ENCODE measurements around the gene ATG7.

ATG7 gene

DNA sequence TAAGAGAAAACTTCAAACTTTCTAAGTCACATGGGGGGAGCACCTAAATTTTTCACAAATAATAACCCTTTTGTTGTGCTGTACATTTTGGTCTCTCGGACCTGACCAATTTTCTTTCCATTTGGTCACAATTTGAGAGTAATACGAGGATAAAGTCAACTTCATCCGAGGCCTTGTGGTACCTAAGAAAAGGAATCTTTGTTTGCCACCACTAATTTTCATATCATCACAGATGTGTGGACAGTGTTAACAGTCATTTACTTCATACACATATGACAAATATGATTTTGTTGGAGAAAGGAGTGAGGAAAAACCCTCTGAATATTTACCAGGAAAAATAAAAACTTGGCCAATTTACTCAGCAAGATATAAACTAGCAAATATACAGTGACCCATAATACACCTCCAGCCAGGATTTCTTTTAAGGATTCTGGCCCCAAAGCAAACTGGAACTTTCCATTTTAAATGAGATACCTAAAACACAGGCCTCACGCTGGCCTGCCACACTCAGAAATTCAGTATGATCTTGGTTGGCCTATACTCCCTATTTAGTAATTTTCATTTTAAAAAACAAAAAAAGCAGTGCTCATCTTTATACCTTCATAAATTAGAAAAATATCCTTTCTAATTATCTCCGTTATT is 330.8 kb downstream of the ATG7 start:
- DNase-seq (ENCODE audit: low spot score in 2 of 2) = no peak
- Histone ChIP-seq H3K36me3 (replicated peaks) (no peaks in the 10 kb centered on the region; the same call in 1 of the 2 replicates), H3K4me1 (peaks cover 7% of the 10 kb centered on the region), H3K27me3 (ENCODE audit: low read depth) (no peaks in the 10 kb centered on the region), H3K9me3 (no peaks in the 10 kb centered on the region), H3K4me3 (no peak overlapping the region)
- in situ Hi-C loops (cut with MboI; ENCODE audit: low sequenced_read_pairs) = no loop called here

DNA sequence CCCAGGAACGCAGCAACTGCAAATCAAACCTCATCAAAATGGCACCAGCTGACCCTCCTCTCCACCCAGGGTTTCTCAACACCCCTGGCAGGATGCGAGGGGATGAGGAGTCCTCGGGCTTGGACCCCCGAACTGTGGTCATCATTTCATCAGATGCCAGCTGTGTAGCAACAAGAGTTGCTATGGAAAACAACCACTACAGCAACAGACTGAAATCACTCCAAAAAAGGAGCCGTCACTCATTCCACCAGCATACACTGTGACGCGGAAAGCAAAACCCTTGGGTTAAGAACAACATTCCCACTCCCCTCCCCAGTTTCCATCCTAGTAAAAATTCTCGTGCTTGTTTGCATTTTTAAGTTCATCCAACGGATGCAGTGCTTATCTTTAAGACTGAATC is 331.4 kb downstream of the ATG7 start:
- no peak for DNase-seq (ENCODE audit: low spot score in 2 of 2)
- in situ Hi-C loops (cut with MboI; ENCODE audit: low sequenced_read_pairs) = no loop called here
- Histone ChIP-seq H3K4me1 (peaks cover 9% of the 10 kb centered on the region), H3K9me3 (no peaks in the 10 kb centered on the region), H3K4me3 (no peak overlapping the region), H3K36me3 (replicated peaks) (no peaks in the 10 kb centered on the region; the same call in 1 of the 2 replicates), H3K27me3 (ENCODE audit: low read depth) (no peaks in the 10 kb centered on the region)

DNA sequence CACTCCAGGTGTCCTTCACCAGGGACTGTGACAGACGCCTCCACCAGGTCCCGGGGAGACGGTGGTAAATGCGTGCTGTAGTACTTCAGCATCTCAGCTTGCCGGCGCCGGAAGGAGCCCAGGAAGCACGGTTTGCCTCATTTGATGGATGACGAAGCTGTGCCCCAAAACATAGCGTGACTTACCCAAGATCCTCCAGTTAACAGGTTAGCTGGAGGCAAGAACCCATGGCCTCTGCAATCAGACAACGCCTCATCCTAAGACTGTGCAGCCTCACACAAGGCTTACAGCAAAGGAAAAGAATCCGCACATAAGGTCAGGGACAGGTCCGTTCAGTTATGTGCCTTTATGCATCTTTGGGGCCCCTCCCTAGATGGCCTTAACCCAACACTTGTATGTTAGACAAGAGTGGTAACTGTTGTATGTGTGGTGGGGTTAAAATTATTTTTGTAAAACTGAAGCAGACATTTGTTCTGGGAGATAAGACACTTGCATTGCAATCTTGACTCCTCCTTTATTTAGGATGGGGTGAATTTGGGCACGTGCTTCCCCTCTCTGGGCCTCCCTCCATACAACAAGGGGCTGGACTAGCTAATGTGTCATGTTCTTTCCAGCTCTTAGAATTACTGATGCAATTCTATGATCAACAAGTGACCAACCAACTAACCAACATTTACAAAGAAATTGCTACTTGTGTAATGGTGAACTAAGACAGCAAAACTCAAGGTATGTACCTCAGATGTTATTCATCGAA is 332.1 kb downstream of the ATG7 start:
- DNase-seq (ENCODE audit: low spot score in 2 of 2) = no peak
- no peak overlapping the region for H3K4me3 ChIP-seq
- H3K4me1 ChIP-seq = peaks cover 9% of the 10 kb centered on the region
- no peaks in the 10 kb centered on the region for H3K27me3 ChIP-seq (ENCODE audit: low read depth)
- H3K36me3 ChIP-seq (replicated peaks) = no peaks in the 10 kb centered on the region; the same call in 1 of the 2 replicates
- in situ Hi-C loops (cut with MboI; ENCODE audit: low sequenced_read_pairs) = no loop called here
- no peaks in the 10 kb centered on the region for H3K9me3 ChIP-seq

DNA sequence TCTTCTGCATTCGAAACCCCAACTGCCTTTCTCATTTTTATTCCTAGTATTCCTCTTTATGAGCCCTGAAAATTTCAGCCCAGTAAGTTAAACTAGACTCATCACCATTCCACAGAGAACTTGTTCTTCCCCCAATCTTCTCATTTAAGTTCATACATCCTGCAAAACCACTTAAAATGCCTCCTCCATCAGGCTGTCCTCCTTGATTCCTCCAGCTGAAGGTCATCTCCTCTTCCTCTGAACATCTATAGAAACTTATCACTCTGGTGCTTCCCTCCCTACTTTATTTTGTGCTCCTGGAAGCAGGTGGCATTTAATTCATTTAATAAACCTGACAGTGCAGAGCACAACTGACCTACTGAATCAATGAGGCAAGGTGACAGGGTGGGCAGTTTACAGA is 333.2 kb downstream of the ATG7 start:
- no peaks in the 10 kb centered on the region; the same call in 1 of the 2 replicates for H3K36me3 ChIP-seq (replicated peaks)
- no peak overlapping the region for H3K4me3 ChIP-seq
- peaks cover 12% of the 10 kb centered on the region for H3K4me1 ChIP-seq
- H3K9me3 ChIP-seq = no peaks in the 10 kb centered on the region
- H3K27me3 ChIP-seq (ENCODE audit: low read depth) = no peaks in the 10 kb centered on the region
- DNase-seq (ENCODE audit: low spot score in 2 of 2) = no peak
- in situ Hi-C loops (cut with MboI; ENCODE audit: low sequenced_read_pairs) = no loop called here

DNA sequence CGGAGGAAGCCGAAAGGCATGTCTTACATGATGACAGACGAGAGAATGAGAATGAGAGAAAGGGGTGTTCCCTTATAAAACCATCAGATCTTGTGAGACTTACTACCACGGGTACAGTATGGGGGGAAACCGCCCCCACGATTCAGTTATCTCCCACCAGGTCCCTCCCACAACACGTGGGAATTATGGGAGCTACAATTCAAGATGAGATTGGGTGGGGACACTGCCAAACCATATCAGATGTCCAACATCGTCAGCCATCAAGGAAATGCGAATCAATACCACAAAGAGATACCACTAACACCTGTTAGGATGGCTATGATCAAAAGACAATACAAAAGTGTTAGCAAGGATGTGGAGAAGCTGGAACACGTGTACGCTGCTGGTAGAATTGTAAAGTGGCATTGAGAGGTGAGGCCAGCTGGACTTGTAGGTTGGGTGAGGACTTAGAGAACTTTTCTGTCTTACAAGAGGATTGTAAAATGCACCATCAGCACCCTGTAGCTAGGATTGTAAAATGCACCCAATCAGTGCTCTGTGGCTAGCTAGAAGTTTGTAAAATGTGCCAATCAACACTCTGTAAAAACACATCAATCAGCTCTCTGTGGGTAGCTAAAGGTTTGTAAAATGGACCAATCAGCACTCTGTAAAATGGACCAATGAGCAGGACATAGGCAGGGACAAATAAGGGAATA is 334.0 kb downstream of the ATG7 start:
- Histone ChIP-seq H3K36me3 (replicated peaks) (no peaks in the 10 kb centered on the region), H3K4me1 (peaks cover 20% of the 10 kb centered on the region), H3K27me3 (ENCODE audit: low read depth) (no peaks in the 10 kb centered on the region), H3K4me3 (no peak overlapping the region), H3K9me3 (no peaks in the 10 kb centered on the region)
- no peak for DNase-seq (ENCODE audit: low spot score in 2 of 2)
- in situ Hi-C loops (cut with MboI; ENCODE audit: low sequenced_read_pairs) = no loop called here

DNA sequence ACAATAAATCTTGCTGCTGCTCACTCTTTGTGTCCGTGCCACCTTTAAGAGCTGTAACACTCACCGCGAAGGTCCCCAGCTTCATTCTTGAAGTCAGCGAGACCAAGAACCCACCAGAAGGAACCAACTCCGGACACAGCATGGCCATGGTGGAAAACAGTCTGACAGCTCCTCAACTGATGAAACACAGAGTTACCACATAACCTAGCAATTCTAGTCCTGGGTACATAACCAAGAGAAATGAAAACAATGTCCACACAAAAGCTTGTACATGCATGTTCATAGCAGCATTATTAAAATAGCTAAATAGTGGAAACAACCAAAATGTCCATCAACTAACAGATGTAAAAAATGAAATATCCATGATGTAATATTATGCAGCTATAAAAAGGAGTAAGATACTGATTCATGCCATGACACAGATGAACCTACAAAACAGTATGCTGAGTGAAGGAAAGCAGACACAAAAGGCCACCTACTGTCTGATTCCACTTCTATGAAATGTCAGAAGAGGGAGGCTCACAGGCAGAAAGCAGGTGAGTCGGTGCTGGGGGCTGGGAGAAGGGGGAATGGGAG is 334.8 kb downstream of the ATG7 start:
- in situ Hi-C loops (cut with MboI; ENCODE audit: low sequenced_read_pairs) = no loop called here
- H3K4me1 ChIP-seq = peaks cover 24% of the 10 kb centered on the region
- H3K4me3 ChIP-seq = no peak overlapping the region
- H3K9me3 ChIP-seq = no peaks in the 10 kb centered on the region
- DNase-seq (ENCODE audit: low spot score in 2 of 2) = no peak
- H3K36me3 ChIP-seq (replicated peaks) = no peaks in the 10 kb centered on the region
- H3K27me3 ChIP-seq (ENCODE audit: low read depth) = no peaks in the 10 kb centered on the region
